Nephron (organoid): ENCODE results near the gene RAB11FIP4.

Source experiments
- H3K27ac Mint-ChIP-seq, 3 experiments: 2 replicates each; pipeline ENCODE4 v1.8.0; 2020; ENCODE audit warnings: mixed read lengths in 3 of 3, mild to moderate bottlenecking in 2 of 3, moderate library complexity in 1 of 3
- H3K27me3 Mint-ChIP-seq: 2 replicates; pipeline ENCODE4 v1.8.0; 2021; ENCODE audit warnings: low read depth, mild to moderate bottlenecking, moderate library complexity, mixed read lengths
- H3K36me3 Mint-ChIP-seq: 2 replicates; pipeline ENCODE4 v1.8.0; 2020; ENCODE audit warnings: low read depth, mixed read lengths
- H3K4me1 Mint-ChIP-seq: 2 replicates; pipeline ENCODE4 v1.8.0; 2020; ENCODE audit warnings: mixed read lengths
- H3K4me3 Mint-ChIP-seq, 3 experiments: 2 replicates each; pipeline ENCODE4 v1.8.0; 2020; ENCODE audit warnings: mild to moderate bottlenecking in 3 of 3, mixed read lengths in 3 of 3, moderate library complexity in 2 of 3
- H3K9me3 Mint-ChIP-seq: 2 replicates; pipeline ENCODE4 v1.8.0; 2020; ENCODE audit warnings: mixed read lengths
- CTCF ChIP-seq, 3 experiments: fragments of 200-600 bp; sonication (generic); IDR thresholded peaks; one replicate each; pipeline ENCODE4 v1.5.0; 2021; ENCODE audit warnings: antibody characterized with exemption in 3 of 3; ENCODE audit not compliant: unreplicated experiment in 3 of 3

The RAB11FIP4 gene

GRCh38 chr17:31476525-31477416, 85.3 kb downstream of the RAB11FIP4 start:
- Mint-ChIP-seq H3K4me1 (no peaks in the 10 kb centered on the region), H3K27me3 (peaks cover 52% of the 10 kb centered on the region), H3K36me3 (no peaks in the 10 kb centered on the region), H3K4me3 (no peak overlapping the region), H3K27ac (no peak overlapping the region), H3K9me3 (no peaks in the 10 kb centered on the region)
- no peak for TF ChIP-seq CTCF (IDR thresholded peaks at IDR 0.05; ENCODE audit: unreplicated experiment in 3 of 3)

- Mint-ChIP-seq H3K4me1 (no peaks in the 10 kb centered on the region), H3K9me3 (no peaks in the 10 kb centered on the region), H3K27ac (no peak overlapping the region), H3K36me3 (no peaks in the 10 kb centered on the region), H3K4me3 (no peak overlapping the region), H3K27me3 (peaks cover 54% of the 10 kb centered on the region)
- TF ChIP-seq CTCF (IDR thresholded peaks at IDR 0.05; ENCODE audit: unreplicated experiment in 3 of 3), result no peak
Observed at GRCh38 chr17:31477417-31478055, 86.1 kb downstream of the RAB11FIP4 start.

- Mint-ChIP-seq H3K27me3 (peaks cover 43% of the 10 kb centered on the region), H3K4me1 (no peaks in the 10 kb centered on the region)
Observed at GRCh38 chr17:31479062-31479408, 87.6 kb downstream of the RAB11FIP4 start.

DNA sequence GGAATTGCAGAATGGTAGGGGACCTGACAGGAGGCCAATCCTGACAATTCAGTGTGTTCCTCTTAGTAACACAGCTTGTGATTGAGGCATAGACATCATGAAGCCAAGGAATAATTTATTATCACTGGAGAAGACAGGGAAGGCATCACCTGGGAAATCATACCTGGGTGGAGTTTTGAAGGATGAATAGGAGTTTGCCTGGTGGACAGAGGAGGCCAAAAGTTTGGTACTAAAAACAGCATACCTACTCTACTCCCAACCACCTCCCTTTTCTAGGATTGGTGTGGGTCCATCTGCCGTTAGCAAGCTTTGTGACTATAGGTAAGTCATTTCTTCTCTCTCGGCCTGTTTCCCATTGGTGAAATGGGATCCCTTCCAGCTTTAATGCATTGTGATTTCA, 88.0 kb downstream of the RAB11FIP4 start:
- Mint-ChIP-seq H3K27me3 (peaks cover 46% of the 10 kb centered on the region), H3K4me1 (no peaks in the 10 kb centered on the region), H3K9me3 (no peaks in the 10 kb centered on the region), H3K27ac (no peak overlapping the region), H3K4me3 (no peak overlapping the region), H3K36me3 (no peaks in the 10 kb centered on the region)
- TF ChIP-seq CTCF (IDR thresholded peaks at IDR 0.05; ENCODE audit: unreplicated experiment in 3 of 3), result no peak

More at GRCh38 chr17:31479062-31479408, 87.6 kb downstream of the RAB11FIP4 start:
- H3K9me3 Mint-ChIP-seq, result no peaks in the 10 kb centered on the region
- H3K36me3 Mint-ChIP-seq, result no peaks in the 10 kb centered on the region
- no peak overlapping the region for H3K4me3 Mint-ChIP-seq
- no peak overlapping the region for H3K27ac Mint-ChIP-seq
- no peak for TF ChIP-seq CTCF (IDR thresholded peaks at IDR 0.05; ENCODE audit: unreplicated experiment in 3 of 3)

GRCh38 chr17:31480067-31480466, 88.6 kb downstream of the RAB11FIP4 start:
- Mint-ChIP-seq H3K27ac (no peak overlapping the region), H3K4me1 (no peaks in the 10 kb centered on the region), H3K27me3 (peaks cover 50% of the 10 kb centered on the region), H3K9me3 (no peaks in the 10 kb centered on the region), H3K4me3 (no peak overlapping the region), H3K36me3 (no peaks in the 10 kb centered on the region)
- no peak for TF ChIP-seq CTCF (IDR thresholded peaks at IDR 0.05; ENCODE audit: unreplicated experiment in 3 of 3)
